Measurements from ENCODE around the gene ZNF407.

The ZNF407 gene, protein sequence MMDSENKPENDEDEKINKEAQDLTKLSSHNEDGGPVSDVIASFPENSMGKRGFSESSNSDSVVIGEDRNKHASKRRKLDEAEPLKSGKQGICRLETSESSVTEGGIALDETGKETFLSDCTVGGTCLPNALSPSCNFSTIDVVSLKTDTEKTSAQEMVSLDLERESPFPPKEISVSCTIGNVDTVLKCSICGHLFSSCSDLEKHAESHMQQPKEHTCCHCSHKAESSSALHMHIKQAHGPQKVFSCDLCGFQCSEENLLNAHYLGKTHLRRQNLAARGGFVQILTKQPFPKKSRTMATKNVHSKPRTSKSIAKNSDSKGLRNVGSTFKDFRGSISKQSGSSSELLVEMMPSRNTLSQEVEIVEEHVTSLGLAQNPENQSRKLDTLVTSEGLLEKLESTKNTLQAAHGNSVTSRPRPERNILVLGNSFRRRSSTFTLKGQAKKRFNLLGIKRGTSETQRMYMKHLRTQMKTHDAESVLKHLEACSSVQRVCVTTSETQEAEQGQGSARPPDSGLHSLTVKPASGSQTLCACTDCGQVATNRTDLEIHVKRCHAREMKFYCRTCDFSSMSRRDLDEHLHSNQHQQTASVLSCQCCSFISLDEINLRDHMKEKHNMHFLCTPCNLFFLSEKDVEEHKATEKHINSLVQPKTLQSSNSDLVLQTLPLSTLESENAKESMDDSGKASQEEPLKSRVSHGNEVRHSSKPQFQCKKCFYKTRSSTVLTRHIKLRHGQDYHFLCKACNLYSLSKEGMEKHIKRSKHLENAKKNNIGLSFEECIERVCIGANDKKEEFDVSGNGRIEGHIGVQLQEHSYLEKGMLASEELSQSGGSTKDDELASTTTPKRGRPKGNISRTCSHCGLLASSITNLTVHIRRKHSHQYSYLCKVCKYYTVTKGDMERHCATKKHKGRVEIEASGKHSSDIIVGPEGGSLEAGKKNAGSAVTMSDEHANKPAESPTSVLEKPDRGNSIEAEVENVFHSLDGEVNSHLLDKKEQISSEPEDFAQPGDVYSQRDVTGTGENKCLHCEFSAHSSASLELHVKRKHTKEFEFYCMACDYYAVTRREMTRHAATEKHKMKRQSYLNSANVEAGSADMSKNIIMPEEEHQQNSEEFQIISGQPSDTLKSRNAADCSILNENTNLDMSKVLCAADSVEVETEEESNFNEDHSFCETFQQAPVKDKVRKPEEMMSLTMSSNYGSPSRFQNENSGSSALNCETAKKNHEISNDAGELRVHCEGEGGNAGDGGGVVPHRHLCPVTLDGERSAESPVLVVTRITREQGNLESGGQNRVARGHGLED (N-terminal part only)

DNA sequence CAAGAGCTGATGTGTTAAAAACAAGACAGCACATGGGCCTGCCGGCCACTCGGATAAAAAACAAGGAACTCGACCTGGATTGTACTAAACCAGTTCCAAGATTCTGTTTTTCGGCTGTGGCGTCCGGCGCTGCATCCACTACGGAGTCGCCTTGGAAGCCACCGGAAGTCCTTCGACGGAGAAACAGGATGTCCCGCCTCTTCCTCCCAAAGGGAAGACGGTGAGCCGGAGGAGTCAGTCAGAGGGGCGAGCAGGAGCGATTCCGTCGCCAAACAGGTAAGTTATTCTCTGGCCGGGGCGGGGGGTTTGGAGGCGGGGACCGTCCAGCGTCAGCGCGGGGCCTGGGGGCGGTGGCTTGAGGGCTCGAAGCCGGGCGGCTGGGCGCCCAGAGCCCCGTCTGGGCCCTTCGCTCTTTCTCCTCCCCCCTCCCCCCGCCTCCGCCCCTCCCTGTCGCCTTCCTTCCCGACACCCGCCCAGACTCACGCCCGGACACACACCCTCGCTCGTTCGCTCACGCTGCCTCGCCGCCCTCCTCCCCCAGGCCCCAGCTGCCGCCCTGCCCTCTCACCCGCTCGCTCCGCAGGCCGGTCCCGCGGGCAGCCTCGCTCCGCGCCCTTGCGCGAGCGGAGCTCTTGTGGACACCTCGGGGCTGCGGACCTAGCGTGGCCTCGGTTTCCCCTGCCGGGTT, at the start of gene ZNF407:
Gene ZNF407 (plus strand): TSS at position 209 of the 688 bp plus-strand sequence. CDS start 33,150 bp downstream, outside the sequence.
- DNase-seq (ENCODE audit: low read depth): peak; percentile 80
- peak within 1 kb of the TSS; percentile 95 for H3K4me3 ChIP-seq (ENCODE audit: low read depth, low read length)
- in situ Hi-C loops (cut with HindIII; ENCODE audit: low sequenced_read_pairs): no loop called here
- TF ChIP-seq, protein P1, sequence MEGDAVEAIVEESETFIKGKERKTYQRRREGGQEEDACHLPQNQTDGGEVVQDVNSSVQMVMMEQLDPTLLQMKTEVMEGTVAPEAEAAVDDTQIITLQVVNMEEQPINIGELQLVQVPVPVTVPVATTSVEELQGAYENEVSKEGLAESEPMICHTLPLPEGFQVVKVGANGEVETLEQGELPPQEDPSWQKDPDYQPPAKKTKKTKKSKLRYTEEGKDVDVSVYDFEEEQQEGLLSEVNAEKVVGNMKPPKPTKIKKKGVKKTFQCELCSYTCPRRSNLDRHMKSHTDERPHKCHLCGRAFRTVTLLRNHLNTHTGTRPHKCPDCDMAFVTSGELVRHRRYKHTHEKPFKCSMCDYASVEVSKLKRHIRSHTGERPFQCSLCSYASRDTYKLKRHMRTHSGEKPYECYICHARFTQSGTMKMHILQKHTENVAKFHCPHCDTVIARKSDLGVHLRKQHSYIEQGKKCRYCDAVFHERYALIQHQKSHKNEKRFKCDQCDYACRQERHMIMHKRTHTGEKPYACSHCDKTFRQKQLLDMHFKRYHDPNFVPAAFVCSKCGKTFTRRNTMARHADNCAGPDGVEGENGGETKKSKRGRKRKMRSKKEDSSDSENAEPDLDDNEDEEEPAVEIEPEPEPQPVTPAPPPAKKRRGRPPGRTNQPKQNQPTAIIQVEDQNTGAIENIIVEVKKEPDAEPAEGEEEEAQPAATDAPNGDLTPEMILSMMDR (IDR thresholded peaks at IDR 0.05; ENCODE audit: low read depth, low read length, missing control alignments): no peak

DNA sequence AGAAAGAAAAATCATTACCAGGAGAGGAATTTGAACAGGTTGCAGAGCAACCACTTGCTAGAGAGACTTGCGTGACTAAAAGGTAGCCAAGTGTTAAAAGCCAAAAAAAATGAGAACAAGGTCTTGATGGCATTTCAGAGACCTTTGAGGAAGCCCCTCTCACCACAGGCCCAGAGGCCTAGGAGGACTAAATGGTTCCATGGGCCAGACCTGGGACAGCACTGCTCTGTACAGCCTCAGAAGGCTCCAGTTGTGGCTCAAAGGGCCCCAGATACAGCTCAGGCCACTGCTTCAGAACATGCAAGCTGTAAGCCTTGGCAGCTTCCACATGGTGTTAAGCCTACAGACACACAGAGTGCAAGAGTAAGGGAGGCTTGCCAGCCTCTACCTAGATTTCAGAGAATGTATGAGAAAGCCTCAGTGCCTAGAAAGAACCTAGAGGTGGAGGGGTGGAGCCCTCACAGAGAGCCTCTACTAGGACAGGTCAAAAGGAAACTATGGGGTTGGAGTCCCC, 48.0 kb upstream of the ZNF407 start:
- TF ChIP-seq, protein P1 (IDR thresholded peaks at IDR 0.05; ENCODE audit: low read depth, low read length, missing control alignments): no peak
- DNase-seq (ENCODE audit: low read depth): no peak
- in situ Hi-C loops (cut with HindIII; ENCODE audit: low sequenced_read_pairs): no loop called here
- no peak overlapping the region for H3K4me3 ChIP-seq (ENCODE audit: low read depth, low read length)

DNA sequence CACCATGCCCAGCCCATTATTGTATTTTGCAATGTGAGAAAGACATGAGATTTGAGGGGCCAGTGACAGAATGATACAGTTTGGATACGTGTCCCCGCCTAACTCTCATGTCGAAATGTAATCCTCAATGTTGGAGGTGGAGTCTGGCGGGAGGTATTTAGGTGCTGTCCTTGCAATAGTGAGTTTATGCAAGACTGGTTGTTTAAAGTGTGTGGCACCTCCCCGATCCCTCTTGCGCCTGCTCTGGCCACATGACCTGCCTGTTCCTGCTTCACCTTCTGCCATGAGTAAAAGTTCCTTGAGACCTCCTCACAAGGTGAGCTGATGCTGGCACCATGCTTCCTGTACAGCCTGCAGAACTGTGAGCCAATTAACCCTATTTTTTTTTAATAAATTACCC, 46.8 kb upstream of the ZNF407 start:
- DNase-seq (ENCODE audit: low read depth): no peak
- TF ChIP-seq, protein P1 (IDR thresholded peaks at IDR 0.05; ENCODE audit: low read depth, low read length, missing control alignments): no peak
- in situ Hi-C loops (cut with HindIII; ENCODE audit: low sequenced_read_pairs): no loop called here
- no peak overlapping the region for H3K4me3 ChIP-seq (ENCODE audit: low read depth, low read length)

DNA sequence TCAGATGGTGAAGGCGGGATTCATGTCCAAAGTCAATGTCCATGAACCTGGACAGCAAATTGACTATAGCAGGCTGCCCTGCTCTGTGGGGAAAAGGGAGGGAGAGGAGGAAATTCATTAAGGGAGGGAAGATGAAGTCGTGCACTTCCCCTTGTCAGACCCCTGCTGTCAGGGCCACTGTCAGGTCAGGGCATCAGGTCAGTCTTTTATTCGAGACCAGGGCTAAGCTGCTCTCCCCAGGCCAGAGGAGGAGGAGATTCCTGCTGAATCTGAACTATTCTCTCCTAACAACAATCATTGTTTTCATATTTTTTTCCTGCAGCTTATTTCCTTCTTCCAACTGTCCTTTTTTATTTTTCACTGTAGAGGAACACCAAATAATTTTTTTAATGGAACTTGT, 46.2 kb upstream of the ZNF407 start:
- in situ Hi-C loops (cut with HindIII; ENCODE audit: low sequenced_read_pairs): no loop called here
- TF ChIP-seq, protein P1 (IDR thresholded peaks at IDR 0.05; ENCODE audit: low read depth, low read length, missing control alignments): no peak
- DNase-seq (ENCODE audit: low read depth): no peak
- H3K4me3 ChIP-seq (ENCODE audit: low read depth, low read length): no peak overlapping the region

DNA sequence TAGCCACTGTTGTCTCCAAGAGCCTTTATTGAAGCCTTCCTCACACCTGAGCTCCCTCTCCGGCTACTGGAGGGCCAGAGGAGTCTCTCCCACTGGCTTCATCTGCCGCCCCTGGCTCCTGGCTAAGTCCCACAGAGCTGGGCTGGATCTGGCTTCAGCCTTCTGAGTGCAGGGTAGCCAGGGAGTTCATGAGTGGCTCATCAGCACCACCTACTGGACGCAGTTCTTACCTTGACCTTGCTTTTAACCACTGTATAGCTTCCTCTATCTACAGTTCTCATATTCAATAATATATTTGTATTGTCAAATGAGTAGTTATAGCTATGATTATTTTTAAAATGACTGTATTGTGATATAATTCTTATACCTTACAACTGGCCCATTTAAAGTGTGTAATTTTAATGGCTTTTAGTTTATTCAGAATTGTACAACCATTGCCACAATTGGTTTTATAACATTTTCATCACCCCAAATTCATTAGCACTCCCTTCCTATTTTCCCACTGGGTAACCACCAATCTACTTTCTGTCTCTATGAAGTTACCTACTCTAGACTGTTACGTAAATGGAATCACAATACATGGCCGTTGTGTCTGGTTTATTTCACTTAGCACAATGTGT, 45.6 kb upstream of the ZNF407 start:
- in situ Hi-C loops (cut with HindIII; ENCODE audit: low sequenced_read_pairs): no loop called here
- TF ChIP-seq, protein P1 (IDR thresholded peaks at IDR 0.05; ENCODE audit: low read depth, low read length, missing control alignments): peak; percentile 84
- H3K4me3 ChIP-seq (ENCODE audit: low read depth, low read length): no peak overlapping the region
- DNase-seq (ENCODE audit: low read depth): peak; percentile 75
